Cardiac muscle cell (in vitro differentiated cells and primary cell): ENCODE measurements around the gene TSPAN14. TPM values are rescaled to one million over a fixed set of nuclear protein-coding genes. Genes with fewer than 3 reads are reported as not detected.

Source experiments
- DNase-seq, 2 donors: peaks; one replicate each; pipeline versions ENCODE4 v3.0.0 to v3.0.0-alpha.2; 2010 to 2017; ENCODE audit warnings: low read depth in 1 of 2, low spot score in 1 of 2
- H3K27ac ChIP-seq: fragments of 200-600 bp; sonication (generic); 2 replicates; pipeline ENCODE4 v1.5.1; 2016
- H3K27me3 ChIP-seq: fragments of 200-600 bp; sonication (generic); 2 replicates; pipeline ENCODE4 v1.6.0; 2016; ENCODE audit warnings: control low read depth
- H3K36me3 ChIP-seq: fragments of 200-600 bp; sonication (generic); 2 replicates; pipeline ENCODE4 v1.5.1; 2016; ENCODE audit warnings: control low read depth
- H3K4me1 ChIP-seq: fragments of 200-600 bp; sonication (generic); 2 replicates; pipeline ENCODE4 v1.8.1; 2017; ENCODE audit warnings: low read depth, mild to moderate bottlenecking, mixed run types
- H3K4me3 ChIP-seq: fragments of 200-600 bp; sonication (generic); 2 replicates; pipeline ENCODE4 v1.5.1; 2016; ENCODE audit warnings: mild to moderate bottlenecking
- H3K9me3 ChIP-seq: fragments of 200-600 bp; sonication (generic); 2 replicates; pipeline ENCODE4 v1.5.1; 2017; ENCODE audit warnings: low read depth, mild to moderate bottlenecking, control low read depth
- CTCF ChIP-seq: IDR thresholded peaks from 2 replicates; pipeline ENCODE4 v1.5.1; 2012; ENCODE audit warnings: low read depth, mild to moderate bottlenecking, low read length
- polyA plus RNA-seq: library from polyadenylated mRNA; unstranded; fragments of >200 nt; fragmentation: Nextera tagmentation; extraction: Ambion mirVana; gene quantifications from 2 replicates; pipeline ENCODE4 v1.2.1, GENCODE V29; 2016
- total RNA-seq: library from RNA; depleted of rRNA; stranded (reverse); fragments of >200 nt; gene quantifications from 2 replicates; pipeline ENCODE4 v1.2.3, GENCODE V29; 2016

The TSPAN14 gene
- total and polyA plus RNA-seq, 2 experiments from 2014 or later: 31.6 to 55.1 TPM

- H3K4me1 ChIP-seq: peaks cover 31% of the 10 kb centered on the region
- no peaks in the 10 kb centered on the region for H3K36me3 ChIP-seq
- DNase-seq: no peak
- H3K27ac ChIP-seq: no peak overlapping the region
- H3K9me3 ChIP-seq: no peaks in the 10 kb centered on the region
- no peak for TF ChIP-seq CTCF
- no peak overlapping the region for H3K4me3 ChIP-seq
- no peaks in the 10 kb centered on the region for H3K27me3 ChIP-seq
Measured at GRCh38 chr10:80471715-80472233, 17.7 kb downstream of the TSPAN14 start.

- H3K9me3 ChIP-seq: no peaks in the 10 kb centered on the region
- no peak overlapping the region for H3K4me3 ChIP-seq
- no peaks in the 10 kb centered on the region for H3K27me3 ChIP-seq
- peaks cover 24% of the 10 kb centered on the region for H3K4me1 ChIP-seq
- no peak for TF ChIP-seq CTCF
- no peaks in the 10 kb centered on the region for H3K36me3 ChIP-seq
- peak in 1 of 2 donors; percentile 82 for DNase-seq
- H3K27ac ChIP-seq: no peak overlapping the region
Measured at GRCh38 chr10:80472234-80473095, 18.4 kb downstream of the TSPAN14 start.

GRCh38 chr10:80473096-80473657 is 19.1 kb downstream of the TSPAN14 start:
- DNase-seq: no peak
- Histone ChIP-seq H3K27me3 (no peaks in the 10 kb centered on the region), H3K4me1 (peaks cover 17% of the 10 kb centered on the region), H3K27ac (no peak overlapping the region), H3K36me3 (no peaks in the 10 kb centered on the region), H3K4me3 (no peak overlapping the region), H3K9me3 (no peaks in the 10 kb centered on the region)
- TF ChIP-seq CTCF: no peak

GRCh38 chr10:80473692-80474596 is 19.8 kb downstream of the TSPAN14 start:
- H3K36me3 ChIP-seq: no peaks in the 10 kb centered on the region

More at GRCh38 chr10:80473692-80474596, 19.8 kb downstream of the TSPAN14 start:
- no peak overlapping the region for H3K4me3 ChIP-seq
- no peaks in the 10 kb centered on the region for H3K27me3 ChIP-seq
- no peaks in the 10 kb centered on the region for H3K9me3 ChIP-seq
- H3K27ac ChIP-seq: peak overlapping the region; percentile 23
- DNase-seq: no peak
- no peak for TF ChIP-seq CTCF
- H3K4me1 ChIP-seq: peaks cover 9% of the 10 kb centered on the region
